Prostate gland (tissue), 2 donors: Measurements from ENCODE around the gene TJP3.

Experiments
- CTCF ChIP-seq, 4 experiments: fragments of 200-600 bp in 2 of 4; fragments of 450-650 bp in 2 of 4; sonication (generic) in 2 of 4; IDR thresholded peaks; 1 replicate in 3 of 4; 2 replicates in 1 of 4; pipeline ENCODE4 v1.5.1; 2016 to 2019; ENCODE audit warnings: antibody characterized with exemption in 4 of 4, mild to moderate bottlenecking in 2 of 4, moderate library complexity in 2 of 4
- POLR2A ChIP-seq: fragments of 450-650 bp; IDR thresholded peaks from one replicate; pipeline ENCODE4 v1.6.1; 2016; ENCODE audit warnings: antibody characterized with exemption, mild to moderate bottlenecking

GRCh38 chr19:3762501-3763459 lies 54.6 kb downstream of the TJP3 start, which contains the start of gene MRPL54:
- TF ChIP-seq CTCF (IDR thresholded peaks at IDR 0.05) (peak in 2 of 4 experiments; percentile 27 to 28), POLR2A (peak; percentile 51)
